Smooth muscle cell (in vitro differentiated cells): ENCODE results near the gene CSRP1. TPM values are rescaled to one million over a fixed set of nuclear protein-coding genes. Genes with fewer than 3 reads are reported as not detected.
A peak's percentile ranks its signal among the peaks of the same experiment; 100 is the strongest.

Experiments used
- DNase-seq: peaks from one replicate; lab custom pipeline; 2025; ENCODE audit not compliant: unreplicated experiment; lab: John Stamatoyannopoulos, UW
- H2AFZ ChIP-seq: fragments of 200-600 bp; sonication (generic); 2 replicates; pipeline ENCODE4 v1.6.0; 2016; ENCODE audit warnings: antibody characterized with exemption, low read depth, mild to moderate bottlenecking
- H3F3A ChIP-seq: fragments of 200-600 bp; sonication (generic); 2 replicates; pipeline ENCODE4 v1.6.0; 2017; ENCODE audit warnings: antibody characterized with exemption, low read depth
- H3K27ac ChIP-seq: fragments of 200-600 bp; sonication (generic); 2 replicates; pipeline ENCODE4 v1.5.1; 2016; ENCODE audit warnings: low read depth, mild to moderate bottlenecking
- H3K27me3 ChIP-seq: fragments of 200-600 bp; sonication (generic); 2 replicates; pipeline ENCODE4 v1.6.1; 2016; ENCODE audit warnings: low read depth, mild to moderate bottlenecking
- H3K36me3 ChIP-seq: fragments of 200-600 bp; sonication (generic); 2 replicates; pipeline ENCODE4 v1.5.1; 2016; ENCODE audit warnings: low read depth
- H3K4me1 ChIP-seq: fragments of 200-600 bp; sonication (generic); 2 replicates; pipeline ENCODE4 v1.5.1; 2016; ENCODE audit warnings: low read depth
- H3K4me2 ChIP-seq: fragments of 200-600 bp; sonication (generic); 2 replicates; pipeline ENCODE4 v1.6.0; 2016; ENCODE audit warnings: mild to moderate bottlenecking
- H3K4me3 ChIP-seq: fragments of 200-600 bp; sonication (generic); 2 replicates; pipeline ENCODE4 v1.5.1; 2016; ENCODE audit warnings: mild to moderate bottlenecking
- H3K79me2 ChIP-seq: fragments of 200-600 bp; sonication (generic); 2 replicates; pipeline ENCODE4 v1.6.0; 2016; ENCODE audit warnings: low read depth, mild to moderate bottlenecking
- H3K9ac ChIP-seq: fragments of 200-600 bp; sonication (generic); 2 replicates; pipeline ENCODE4 v1.6.0; 2016; ENCODE audit warnings: low read depth
- H3K9me3 ChIP-seq: fragments of 200-600 bp; sonication (generic); replicated peaks from 2 replicates; pipeline ENCODE4 v1.5.1; 2016; ENCODE audit warnings: low read depth
- H4K20me1 ChIP-seq: fragments of 200-600 bp; sonication (generic); 2 replicates; pipeline ENCODE4 v1.6.0; 2016; ENCODE audit warnings: low read depth
- CTCF ChIP-seq: fragments of 200-600 bp; sonication (generic); IDR thresholded peaks from 2 replicates; pipeline ENCODE4 v1.5.1; 2017; ENCODE audit warnings: borderline replicate concordance, mild to moderate bottlenecking, antibody characterized with exemption; ENCODE audit not compliant: insufficient read depth, poor library complexity, severe bottlenecking
- WGBS: methylation state at CpG from one replicate; pipeline ENCODE4 v1.1.7; 2016; ENCODE audit warnings: low lambda C conversion rate; 5-methylcytosine and 5-hydroxymethylcytosine counted together
- polyA plus RNA-seq: library from polyadenylated mRNA; unstranded; fragments of >200 nt; fragmentation: Nextera tagmentation; extraction: Ambion mirVana; gene quantifications from 2 replicates; pipeline ENCODE4 v1.2.1, GENCODE V29; 2016
- total RNA-seq: library from RNA; depleted of rRNA; stranded (reverse); fragments of >200 nt; gene quantifications from 2 replicates; pipeline ENCODE4 v1.2.3, GENCODE V29; 2014

Gene CSRP1
- total and polyA plus RNA-seq, 2 experiments from 2014 or later, result 202 to 345 TPM

GRCh38 chr1:201535919-201536245, 29.0 kb upstream of the CSRP1 start:
- Histone ChIP-seq H2AFZ (no peak overlapping the region), H3K79me2 (peaks cover 10% of the 10 kb centered on the region), H3K4me3 (no peak overlapping the region), H3K4me2 (peak overlapping the region; percentile 54), H3F3A (peaks cover 57% of the 10 kb centered on the region), H3K27me3 (no peaks in the 10 kb centered on the region), H3K27ac (peak overlapping the region; percentile 94), H3K36me3 (no peaks in the 10 kb centered on the region), H3K9ac (peak overlapping the region; percentile 69), H4K20me1 (no peaks in the 10 kb centered on the region), H3K4me1 (peaks cover 20% of the 10 kb centered on the region), H3K9me3 (no peaks in the 10 kb centered on the region)
- 29% methylated on average over 6 of the region's 6 CpGs for WGBS
- no peak for DNase-seq
- no peak for TF ChIP-seq CTCF

- 13% methylated on average over 6 of the region's 6 CpGs for WGBS
- peaks cover 16% of the 10 kb centered on the region for H3K4me1 ChIP-seq
- peak overlapping the region; percentile 54 for H3K4me2 ChIP-seq
Measured at GRCh38 chr1:201535046-201535918, 28.4 kb upstream of the CSRP1 start.

GRCh38 chr1:201533836-201534235, 26.9 kb upstream of the CSRP1 start:
- Histone ChIP-seq H3K4me2 (no peak overlapping the region), H3K27me3 (no peaks in the 10 kb centered on the region), H3K9ac (no peak overlapping the region), H3F3A (peaks cover 60% of the 10 kb centered on the region), H3K4me1 (peaks cover 14% of the 10 kb centered on the region), H3K36me3 (no peaks in the 10 kb centered on the region), H3K27ac (peak overlapping the region; percentile 94), H4K20me1 (no peaks in the 10 kb centered on the region), H3K79me2 (no peaks in the 10 kb centered on the region), H3K4me3 (no peak overlapping the region), H3K9me3 (no peaks in the 10 kb centered on the region), H2AFZ (no peak overlapping the region)
- 50% methylated on average over 4 of the region's 4 CpGs for whole genome bisulfite sequencing
- TF ChIP-seq CTCF, result no peak
- no peak for DNase-seq

More at GRCh38 chr1:201535046-201535918, 28.4 kb upstream of the CSRP1 start:
- no peak overlapping the region for H2AFZ ChIP-seq
- H3K36me3 ChIP-seq, result no peaks in the 10 kb centered on the region
- H3F3A ChIP-seq, result peaks cover 52% of the 10 kb centered on the region
- TF ChIP-seq CTCF, result no peak
- H3K27ac ChIP-seq, result peak overlapping the region; percentile 94
- no peak for DNase-seq
- no peaks in the 10 kb centered on the region for H4K20me1 ChIP-seq
- no peaks in the 10 kb centered on the region for H3K9me3 ChIP-seq
- no peak overlapping the region for H3K4me3 ChIP-seq
- no peaks in the 10 kb centered on the region for H3K27me3 ChIP-seq
- H3K79me2 ChIP-seq, result peaks cover 4% of the 10 kb centered on the region
- peak overlapping the region; percentile 69 for H3K9ac ChIP-seq
